Neuronal stem cell (in vitro differentiated cells): Measurements from ENCODE around the gene ADCY2.

Experiments
- DNase-seq: peaks from one replicate; pipeline ENCODE4 v3.0.0-alpha.2; 2013; ENCODE audit warnings: low spot score
- H2AFZ ChIP-seq: one replicate; pipeline ENCODE4 v1.6.1; 2013; ENCODE audit warnings: mild to moderate bottlenecking, low read length, inconsistent platforms
- H2AK5ac ChIP-seq: 2 replicates; pipeline ENCODE4 v1.6.1; 2013; ENCODE audit warnings: low read depth, mild to moderate bottlenecking, inconsistent platforms, low read length, moderate library complexity, mixed read lengths
- H2BK120ac ChIP-seq: 2 replicates; pipeline ENCODE4 v1.6.1; 2013; ENCODE audit warnings: low read depth, mild to moderate bottlenecking, inconsistent platforms, low read length, moderate library complexity, mixed read lengths
- H2BK12ac ChIP-seq: one replicate; pipeline ENCODE4 v1.6.1; 2013; ENCODE audit warnings: low read length, inconsistent platforms
- H2BK15ac ChIP-seq: 2 replicates; pipeline ENCODE4 v1.6.1; 2013; ENCODE audit warnings: mild to moderate bottlenecking, low read length, inconsistent platforms, mixed read lengths
- H2BK5ac ChIP-seq: one replicate; pipeline ENCODE4 v1.6.1; 2013; ENCODE audit warnings: inconsistent platforms, mild to moderate bottlenecking, low read length, moderate library complexity
- H3K14ac ChIP-seq: one replicate; pipeline ENCODE4 v1.6.1; 2013; ENCODE audit warnings: low read length, inconsistent platforms
- H3K18ac ChIP-seq: 2 replicates; pipeline ENCODE4 v1.6.1; 2013; ENCODE audit warnings: low read length, inconsistent platforms
- H3K23ac ChIP-seq: 2 replicates; pipeline ENCODE4 v1.6.1; 2013; ENCODE audit warnings: low read depth, mild to moderate bottlenecking, mixed read lengths, low read length, inconsistent platforms; ENCODE audit not compliant: poor library complexity
- H3K27ac ChIP-seq: replicated peaks from 3 replicates; pipeline ENCODE4 v1.5.1; 2013; ENCODE audit warnings: low read length, inconsistent platforms
- H3K27me3 ChIP-seq, 3 experiments: 2 replicates each; pipeline ENCODE4 v1.6.1; 2013; ENCODE audit warnings: low read length in 3 of 3, mild to moderate bottlenecking in 2 of 3, inconsistent platforms in 1 of 3, low read depth in 1 of 3, mixed read lengths in 1 of 3, moderate library complexity in 1 of 3; ENCODE audit not compliant: control insufficient read depth in 3 of 3, insufficient read depth in 3 of 3
- H3K36me3 ChIP-seq, 2 donors: replicated peaks in 1 of 2; 2 replicates each; pipeline ENCODE4 v1.6.1; 2013; ENCODE audit warnings: low read length in 2 of 2; ENCODE audit not compliant: control insufficient read depth in 2 of 2, insufficient read depth in 2 of 2
- H3K4ac ChIP-seq: 2 replicates; pipeline ENCODE4 v1.6.1; 2013; ENCODE audit warnings: inconsistent platforms, mild to moderate bottlenecking, low read length, moderate library complexity
- H3K4me1 ChIP-seq, 2 donors: 1 replicate in 1 of 2; 2 replicates in 1 of 2; pipeline ENCODE4 v1.6.1; 2013; ENCODE audit warnings: low read length in 2 of 2, low read depth in 1 of 2; ENCODE audit not compliant: control insufficient read depth in 2 of 2, insufficient read depth in 1 of 2
- H3K4me2 ChIP-seq: one replicate; pipeline ENCODE4 v1.6.1; 2013; ENCODE audit warnings: mild to moderate bottlenecking, low read length, inconsistent platforms; ENCODE audit not compliant: insufficient read depth, poor library complexity, severe bottlenecking
- H3K4me3 ChIP-seq, 2 donors: 2 replicates each; pipeline ENCODE4 v1.5.1; 2013; ENCODE audit warnings: low read length in 2 of 2, mild to moderate bottlenecking in 2 of 2, inconsistent platforms in 1 of 2, moderate library complexity in 1 of 2
- H3K79me1 ChIP-seq: one replicate; pipeline ENCODE4 v1.6.1; 2013; ENCODE audit warnings: low read depth, mild to moderate bottlenecking, inconsistent platforms, low read length, moderate library complexity
- H3K9ac ChIP-seq: one replicate; pipeline ENCODE4 v1.6.1; 2013; ENCODE audit warnings: mild to moderate bottlenecking, low read depth, low read length, inconsistent platforms; ENCODE audit not compliant: poor library complexity
- H3K9me3 ChIP-seq, 2 donors: replicated peaks in 1 of 2; 2 replicates each; pipeline versions ENCODE3 to v1.6.1; 2013; ENCODE audit warnings: low read length in 2 of 2, mild to moderate bottlenecking in 2 of 2, inconsistent platforms in 1 of 2, low read depth in 1 of 2, mixed read lengths in 1 of 2, moderate library complexity in 1 of 2; ENCODE audit not compliant: control insufficient read depth in 2 of 2, insufficient read depth in 1 of 2
- H4K8ac ChIP-seq: one replicate; pipeline ENCODE4 v1.6.1; 2013; ENCODE audit warnings: low read depth, mild to moderate bottlenecking, inconsistent platforms, low read length, moderate library complexity
- H4K91ac ChIP-seq: one replicate; pipeline ENCODE4 v1.6.1; 2013; ENCODE audit warnings: low read length, low read depth, mild to moderate bottlenecking, inconsistent platforms; ENCODE audit not compliant: poor library complexity
- WGBS, 2 donors: extraction: QIAGEN DNeasy Blood & Tissue Kit; methylation state at CpG; one replicate each; pipeline ENCODE4 v1.1.7; 2013; ENCODE audit warnings: missing lambda C conversion rate in 2 of 2, mixed read lengths in 1 of 2; ENCODE audit not compliant: insufficient read length in 2 of 2, insufficient replicate concordance in 1 of 2; ENCODE audit errors: extremely low coverage in 2 of 2; 5-methylcytosine and 5-hydroxymethylcytosine counted together

Gene ADCY2

DNA sequence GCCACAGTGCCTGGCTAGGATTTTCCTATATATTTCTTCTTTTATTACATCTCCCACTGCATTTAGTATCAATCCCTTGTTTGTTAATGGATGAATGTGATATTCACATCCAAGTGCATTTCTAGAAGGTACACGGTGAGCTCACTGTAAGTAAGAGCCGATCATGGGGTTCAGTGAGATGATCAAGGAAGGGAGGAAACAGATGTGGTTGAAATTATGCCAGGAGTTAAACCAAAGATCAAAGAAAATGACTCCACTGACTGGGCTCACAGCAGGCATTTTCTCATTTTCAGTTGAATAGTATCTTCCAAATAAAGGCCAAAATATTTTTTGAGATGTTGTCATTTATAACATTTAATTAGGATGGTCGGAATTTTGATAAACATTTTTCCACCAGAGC is 357.2 kb downstream of the ADCY2 start:
- Histone ChIP-seq H3K4ac (no peak overlapping the region), H4K8ac (no peak overlapping the region), H3K27ac (no peak overlapping the region), H3K14ac (no peak overlapping the region), H3K18ac (no peak overlapping the region), H2BK15ac (no peak overlapping the region), H2BK5ac (no peak overlapping the region), H3K4me2 (no peak overlapping the region), H3K36me3 (peaks cover 0 to 2% of the 10 kb centered on the region in 2 donors), H3K4me3 (no peak overlapping the region), H3K23ac (no peak overlapping the region), H3K4me1 (peaks cover 0 to 4% of the 10 kb centered on the region in 2 donors), H4K91ac (no peak overlapping the region), H2BK120ac (no peak overlapping the region), H2AK5ac (no peak overlapping the region), H3K9ac (no peak overlapping the region), H3K27me3 (no peaks in the 10 kb centered on the region), H2BK12ac (no peak overlapping the region), H3K9me3 (peaks cover 0 to 2% of the 10 kb centered on the region in 2 donors), H3K79me1 (no peaks in the 10 kb centered on the region), H2AFZ (no peak overlapping the region)
- no peak for DNase-seq
- WGBS, 2 donors, result no CpG with 5 or more reads among the region's 3 CpGs

DNA sequence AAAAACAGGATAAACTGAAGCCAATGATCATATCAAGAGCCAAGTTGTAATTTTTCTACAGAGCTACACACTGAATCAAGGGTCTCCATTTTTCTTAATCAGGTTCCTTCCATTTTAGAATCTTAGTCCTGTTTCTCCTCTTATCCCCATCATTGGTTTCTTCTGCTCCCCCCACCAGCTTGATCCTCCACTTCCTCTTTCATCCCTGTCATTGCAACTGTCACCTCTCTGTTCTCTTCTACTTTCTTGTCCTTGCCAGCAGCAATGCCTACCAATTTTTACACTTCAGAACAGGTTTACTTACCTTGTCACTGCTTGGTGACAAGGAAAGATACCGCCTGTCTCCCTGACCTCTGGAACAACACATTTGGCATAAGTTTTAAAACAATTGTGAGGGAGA is 357.7 kb downstream of the ADCY2 start:
- no peak overlapping the region for H3K14ac ChIP-seq
- H2BK15ac ChIP-seq, result no peak overlapping the region
- no peak overlapping the region for H2BK120ac ChIP-seq
- no peak overlapping the region for H3K4me2 ChIP-seq
- H2BK12ac ChIP-seq, result no peak overlapping the region
- H3K27ac ChIP-seq, result no peak overlapping the region
- no peak overlapping the region for H3K9ac ChIP-seq
- no peak overlapping the region for H4K91ac ChIP-seq
- peaks cover 0 to 2% of the 10 kb centered on the region in 2 donors for H3K36me3 ChIP-seq
- no peak overlapping the region for H2AFZ ChIP-seq
- H2AK5ac ChIP-seq, result no peak overlapping the region
- no peaks in the 10 kb centered on the region for H3K79me1 ChIP-seq
- no peak overlapping the region for H3K4ac ChIP-seq
- H3K23ac ChIP-seq, result no peak overlapping the region
- WGBS, 2 donors, result no CpG with 5 or more reads among the region's 1 CpG
- peaks cover 0 to 2% of the 10 kb centered on the region in 2 donors for H3K9me3 ChIP-seq
- H2BK5ac ChIP-seq, result no peak overlapping the region
- no peak overlapping the region for H3K4me3 ChIP-seq
- no peak overlapping the region for H4K8ac ChIP-seq
- no peak for DNase-seq
- no peak overlapping the region for H3K18ac ChIP-seq
- H3K27me3 ChIP-seq, result no peaks in the 10 kb centered on the region
- H3K4me1 ChIP-seq, result peaks cover 0 to 5% of the 10 kb centered on the region in 2 donors

DNA sequence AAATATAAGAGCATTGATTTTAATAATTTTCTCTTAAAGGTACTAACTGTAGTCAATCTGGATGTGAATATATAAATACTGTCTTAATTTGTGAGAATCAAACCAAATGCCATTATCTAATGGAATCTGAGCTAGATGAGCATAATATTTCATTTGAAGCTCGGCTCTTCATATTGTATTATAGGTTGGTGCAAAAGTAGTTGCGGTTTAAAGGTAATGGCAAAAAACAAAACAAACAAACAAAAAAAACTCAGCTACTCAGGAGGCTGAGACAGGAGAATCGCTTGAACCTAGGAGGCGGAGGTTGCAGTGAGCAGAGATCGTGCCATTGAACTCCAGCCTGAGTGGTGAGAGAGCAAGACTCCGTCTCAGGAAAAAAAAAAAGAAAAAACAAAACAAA is 358.6 kb downstream of the ADCY2 start:
- no peaks in the 10 kb centered on the region for H3K27me3 ChIP-seq
- no peak overlapping the region for H2BK5ac ChIP-seq
- H3K9me3 ChIP-seq, result no peaks in the 10 kb centered on the region
- H2BK15ac ChIP-seq, result no peak overlapping the region
- whole genome bisulfite sequencing, 2 donors, result no CpG with 5 or more reads among the region's 6 CpGs
- H3K36me3 ChIP-seq, result no peaks in the 10 kb centered on the region
- H3K23ac ChIP-seq, result no peak overlapping the region
- H3K27ac ChIP-seq, result no peak overlapping the region
- no peak overlapping the region for H3K4ac ChIP-seq
- no peaks in the 10 kb centered on the region for H3K79me1 ChIP-seq
- H2BK120ac ChIP-seq, result no peak overlapping the region
- no peak overlapping the region for H4K8ac ChIP-seq
- no peak overlapping the region for H2AK5ac ChIP-seq
- H3K4me2 ChIP-seq, result no peak overlapping the region
- no peak overlapping the region for H2AFZ ChIP-seq
- H4K91ac ChIP-seq, result no peak overlapping the region
- no peak overlapping the region for H2BK12ac ChIP-seq
- H3K4me1 ChIP-seq, result peaks cover 0 to 8% of the 10 kb centered on the region in 2 donors
- no peak overlapping the region for H3K4me3 ChIP-seq
- no peak for DNase-seq
- no peak overlapping the region for H3K9ac ChIP-seq
- H3K18ac ChIP-seq, result no peak overlapping the region
- no peak overlapping the region for H3K14ac ChIP-seq

DNA sequence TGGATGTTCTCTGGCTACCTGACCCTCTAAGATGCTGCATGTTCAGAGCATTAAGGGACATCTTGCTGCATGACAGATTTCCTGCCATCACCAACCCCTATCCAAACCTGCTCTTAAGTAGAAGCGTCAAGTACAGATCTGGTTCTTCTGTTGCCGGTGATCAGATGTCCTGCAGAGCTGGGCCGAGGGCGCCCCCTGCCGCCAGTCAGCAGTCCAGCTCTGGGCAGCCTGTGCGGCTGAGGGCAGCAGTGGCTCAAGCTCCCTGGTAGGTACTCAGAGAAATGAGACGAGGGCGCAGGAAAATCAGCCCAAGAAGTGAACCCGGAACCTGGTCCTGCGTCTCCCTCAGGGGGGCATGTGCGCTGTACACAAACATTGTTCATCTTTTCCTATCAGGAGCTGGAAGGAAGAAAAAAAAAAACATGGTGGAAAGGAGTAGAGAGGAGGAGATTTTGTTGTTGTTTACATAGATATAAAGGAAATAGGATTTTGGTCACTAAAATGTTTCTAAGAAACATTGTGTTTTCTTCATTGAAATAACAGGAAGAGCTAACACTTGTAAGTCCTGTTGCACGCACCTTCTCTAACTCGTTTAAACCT is 359.2 kb downstream of the ADCY2 start:
- no peak overlapping the region for H2BK5ac ChIP-seq
- no peak overlapping the region for H2BK15ac ChIP-seq
- H3K9me3 ChIP-seq, result no peaks in the 10 kb centered on the region
- no peak overlapping the region for H3K23ac ChIP-seq
- no peak overlapping the region for H3K18ac ChIP-seq
- no peaks in the 10 kb centered on the region for H3K27me3 ChIP-seq
- no peaks in the 10 kb centered on the region for H3K79me1 ChIP-seq
- no peak overlapping the region for H2AK5ac ChIP-seq
- H3K14ac ChIP-seq, result no peak overlapping the region
- H2AFZ ChIP-seq, result no peak overlapping the region
- H3K36me3 ChIP-seq, result no peaks in the 10 kb centered on the region
- no peak overlapping the region for H3K9ac ChIP-seq
- H2BK12ac ChIP-seq, result no peak overlapping the region
- no peak overlapping the region for H3K4ac ChIP-seq
- no CpG with 5 or more reads among the region's 13 CpGs for WGBS, 2 donors
- H3K27ac ChIP-seq, result no peak overlapping the region
- no peak overlapping the region for H2BK120ac ChIP-seq
- H3K4me2 ChIP-seq, result no peak overlapping the region
- H4K91ac ChIP-seq, result no peak overlapping the region
- peaks cover 0 to 10% of the 10 kb centered on the region in 2 donors for H3K4me1 ChIP-seq
- H4K8ac ChIP-seq, result no peak overlapping the region
- peak; percentile 55 for DNase-seq
- no peak overlapping the region for H3K4me3 ChIP-seq
